GM18511 (cell line): ENCODE measurements around the gene PRKN.

Experiments
- ATAC-seq: cut with Tn5 transposase; IDR thresholded peaks from one replicate; pipeline ENCODE4 v1.9.1; 2021; ENCODE audit warnings: mild to moderate bottlenecking, moderate library complexity; ENCODE audit not compliant: unreplicated experiment

Gene PRKN

DNA sequence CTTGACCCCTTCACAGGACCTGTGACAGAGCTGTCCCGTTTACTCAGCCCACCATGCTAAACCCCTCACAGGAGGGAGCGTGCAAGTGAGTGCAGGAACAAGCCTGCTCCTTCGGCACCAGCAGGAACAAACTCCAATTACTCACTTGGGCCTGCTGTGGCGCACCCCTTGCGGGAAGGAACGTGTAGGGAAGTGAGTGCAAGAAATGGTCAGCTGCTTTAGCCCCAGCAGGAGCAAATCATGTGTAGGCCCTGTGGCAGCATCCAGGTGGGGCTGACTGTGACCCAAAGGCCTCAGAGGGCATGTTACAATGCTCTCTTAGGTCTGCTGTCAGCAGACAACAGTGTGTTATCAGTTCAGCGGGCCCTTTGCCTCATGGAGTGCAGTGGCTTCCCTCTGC is 574.4 kb downstream of the PRKN start:
- ATAC-seq = no peak

DNA sequence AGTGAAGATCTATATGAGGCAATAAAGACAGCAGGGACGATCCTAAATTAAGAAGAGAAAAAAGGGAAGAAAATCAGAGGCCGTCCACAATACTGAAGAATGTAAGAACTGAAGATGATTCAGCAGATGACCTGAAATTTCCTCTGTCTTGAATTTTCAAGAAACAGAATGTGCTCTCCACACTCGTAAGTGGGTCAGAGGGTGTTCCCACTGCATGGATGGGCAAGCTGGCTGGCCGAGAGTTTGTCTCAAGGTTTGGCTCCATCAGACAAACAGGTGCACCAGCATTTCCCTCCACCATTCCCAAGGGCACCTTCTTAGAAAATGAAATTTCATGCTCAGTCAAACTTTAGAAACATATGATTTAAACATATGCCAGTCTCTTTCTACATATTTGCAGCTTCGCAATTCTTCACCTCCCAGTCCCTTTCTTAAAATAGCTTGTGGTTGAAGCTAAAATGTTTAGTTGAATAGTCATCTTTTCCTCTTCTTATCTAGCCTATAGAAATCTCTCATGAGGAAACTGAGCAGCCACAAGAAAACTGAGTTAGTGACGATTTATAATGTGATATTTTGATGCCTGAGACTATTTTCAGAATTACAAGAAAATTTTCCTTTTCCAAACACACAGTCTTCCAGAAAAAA is 576.4 kb downstream of the PRKN start:
- ATAC-seq = no peak

DNA sequence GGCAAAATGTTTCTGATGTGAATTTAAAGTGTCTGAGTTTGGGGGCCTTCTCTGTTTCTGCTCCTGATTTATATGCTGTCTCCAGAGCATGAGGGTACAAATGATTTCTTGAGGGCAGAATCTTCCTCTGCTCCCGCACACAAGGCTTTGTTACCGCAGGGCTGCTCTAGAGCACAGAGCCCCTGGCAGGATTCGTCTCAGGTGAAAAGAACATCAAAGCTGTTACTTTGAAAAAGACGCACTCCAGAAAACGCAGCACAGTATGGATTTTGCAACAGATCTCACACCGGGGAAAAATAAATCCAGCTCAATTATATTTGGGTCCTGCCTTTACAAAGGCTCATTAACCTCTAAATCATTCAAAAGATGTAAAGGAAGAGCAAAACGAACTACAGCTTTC is 577.3 kb downstream of the PRKN start:
- no peak for ATAC-seq

DNA sequence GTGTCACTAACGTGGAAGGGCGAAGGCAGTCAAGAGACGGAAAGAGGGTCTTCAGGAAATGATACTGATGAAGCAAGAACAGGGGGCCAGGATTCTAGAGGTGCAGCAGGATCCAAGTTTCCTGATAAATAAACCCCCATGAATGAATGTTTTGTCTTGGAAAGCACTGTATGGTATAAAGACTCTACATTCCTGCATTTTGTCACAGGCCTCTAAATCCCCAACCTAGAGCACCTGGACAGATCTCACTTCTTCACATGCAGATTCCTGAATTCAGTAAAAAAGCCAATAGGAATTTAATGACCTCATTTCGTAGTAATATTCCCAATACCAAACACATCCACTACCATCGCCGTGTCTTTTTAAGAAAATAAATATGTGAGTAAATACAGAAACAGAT is 577.8 kb downstream of the PRKN start:
- ATAC-seq = no peak

DNA sequence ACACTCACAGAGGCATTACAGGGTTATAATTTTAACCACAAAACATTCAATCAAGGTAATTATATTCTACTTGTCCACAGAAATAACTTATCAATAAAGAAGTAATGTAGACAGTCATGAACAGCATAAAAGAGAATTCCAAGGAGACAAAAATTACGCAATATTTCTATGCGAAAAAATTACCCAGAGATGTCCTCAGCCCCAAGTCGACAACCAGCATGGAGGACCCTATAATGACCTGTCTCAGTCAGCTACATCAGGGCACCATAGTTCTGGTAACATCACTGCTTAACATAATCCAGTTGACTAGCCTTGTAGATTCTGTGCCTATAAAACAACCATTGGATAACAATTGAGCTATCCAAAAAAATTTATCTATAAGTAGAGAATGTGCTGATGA is 579.8 kb downstream of the PRKN start:
- no peak for ATAC-seq

DNA sequence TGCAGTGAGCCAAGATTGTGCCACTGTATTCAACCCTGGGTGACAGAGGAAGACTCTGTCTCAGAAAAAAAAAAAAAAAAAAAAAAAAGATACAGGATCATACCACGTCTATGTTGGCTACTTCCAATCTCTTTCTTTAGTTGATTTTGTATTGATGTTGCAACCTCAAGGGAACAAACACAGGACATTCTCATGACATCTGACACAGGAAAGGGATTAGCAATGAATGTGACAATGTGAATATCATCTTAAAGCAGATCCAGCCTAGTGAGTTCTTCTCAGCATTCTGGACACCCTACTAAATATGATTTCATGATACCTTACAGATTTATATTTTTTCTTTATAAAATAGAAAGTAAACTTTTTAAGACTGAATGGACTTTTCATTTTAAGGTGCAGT is 580.3 kb downstream of the PRKN start:
- ATAC-seq = no peak

DNA sequence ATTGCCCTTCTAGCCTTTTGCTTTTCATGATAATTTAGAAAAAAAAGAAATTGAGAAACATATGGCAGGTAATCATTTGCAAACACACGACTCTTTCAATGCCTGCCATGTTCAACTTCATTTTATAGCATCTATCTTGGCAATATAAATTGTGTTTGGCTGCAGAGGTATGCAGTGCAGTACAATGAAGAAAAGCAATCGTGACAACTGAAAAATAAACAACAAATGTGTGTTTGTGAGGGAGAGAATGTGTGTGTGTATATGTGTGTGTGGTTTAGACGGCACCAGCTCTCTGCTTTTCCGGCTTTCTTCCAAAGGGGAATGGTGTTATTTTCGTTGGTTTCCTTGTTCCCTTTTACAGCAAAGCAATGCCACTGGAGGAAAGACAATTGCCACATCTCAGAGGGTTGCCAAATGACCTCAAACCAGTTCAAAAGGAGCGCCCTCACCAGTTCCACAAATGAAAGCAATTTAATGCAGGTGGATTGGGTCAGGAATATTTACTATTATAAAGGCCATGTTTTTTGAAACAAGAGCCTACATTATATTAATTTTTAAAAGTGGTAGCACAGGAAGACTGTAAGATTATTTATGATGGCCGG is 587.2 kb downstream of the PRKN start:
- no peak for ATAC-seq

DNA sequence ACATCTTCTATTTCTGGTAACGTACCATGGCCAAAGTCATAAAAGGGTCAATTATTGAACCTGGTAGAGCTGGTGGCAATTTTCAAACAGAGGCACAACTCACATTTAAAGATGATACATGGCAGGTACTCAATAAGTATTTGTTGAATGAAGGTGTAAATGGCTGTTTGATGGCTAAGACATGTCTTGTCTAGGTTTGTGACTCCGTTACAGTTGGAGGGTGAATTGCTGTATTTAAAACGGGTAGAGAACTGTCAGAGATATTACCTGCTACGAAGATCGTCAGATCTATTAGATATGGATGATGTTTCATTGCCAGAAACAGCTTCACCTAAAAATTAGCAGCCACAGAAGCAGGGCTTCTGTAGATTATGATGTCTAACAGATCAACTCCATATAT is 601.9 kb downstream of the PRKN start:
- no peak for ATAC-seq

DNA sequence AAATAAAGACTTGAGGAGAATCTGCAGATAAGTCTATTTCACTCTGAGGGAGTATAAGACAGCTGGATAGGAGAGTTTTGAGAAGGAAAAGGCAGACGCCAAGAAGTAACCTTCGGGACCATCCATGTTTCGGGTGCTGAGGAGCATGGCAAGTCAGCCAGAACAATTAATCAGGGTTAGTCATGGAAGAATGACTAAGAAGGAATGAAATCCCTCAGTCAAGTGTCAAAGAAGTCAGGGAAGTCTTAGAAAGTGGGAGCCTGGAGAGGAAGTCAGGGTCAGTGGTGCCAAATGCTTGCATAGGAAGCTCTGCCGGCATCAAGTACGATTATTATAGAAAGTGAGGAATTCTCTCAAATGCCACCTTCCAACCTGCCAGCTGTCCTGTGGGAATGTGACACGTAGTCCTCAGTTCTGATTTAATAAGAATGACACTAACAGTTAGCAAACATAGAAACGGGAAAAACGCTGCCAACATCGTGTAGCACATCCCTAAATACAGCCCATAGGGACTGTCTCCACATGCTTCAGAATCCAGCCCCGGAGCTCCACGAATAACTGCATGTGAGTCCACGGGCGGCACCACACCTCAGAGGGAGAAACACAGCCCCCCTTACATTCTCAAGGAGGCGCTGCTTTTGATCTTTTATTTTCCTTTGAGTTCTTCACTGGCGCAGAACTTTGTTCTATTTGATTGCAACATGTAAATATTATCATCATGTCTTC is 602.7 kb downstream of the PRKN start:
- ATAC-seq = no peak

DNA sequence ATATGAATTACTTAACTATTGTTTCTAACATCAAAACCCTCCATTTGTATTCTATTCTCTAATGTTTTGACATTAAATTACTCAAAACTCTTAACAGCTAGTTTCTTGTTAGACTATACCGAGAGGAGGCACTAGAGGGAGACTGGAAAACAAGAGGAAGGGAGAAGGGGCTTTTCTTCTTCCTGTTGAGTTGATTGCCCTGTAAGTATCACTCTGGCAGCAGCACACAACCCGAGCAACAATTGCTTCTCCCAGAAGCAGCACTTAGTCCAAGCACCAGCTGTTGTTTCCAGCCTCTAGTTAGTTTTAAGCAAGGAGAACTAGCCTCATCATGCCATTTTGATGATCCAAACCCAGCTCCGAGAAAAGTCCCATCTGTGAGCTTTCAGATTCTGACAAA is 603.8 kb downstream of the PRKN start:
- no peak for ATAC-seq

DNA sequence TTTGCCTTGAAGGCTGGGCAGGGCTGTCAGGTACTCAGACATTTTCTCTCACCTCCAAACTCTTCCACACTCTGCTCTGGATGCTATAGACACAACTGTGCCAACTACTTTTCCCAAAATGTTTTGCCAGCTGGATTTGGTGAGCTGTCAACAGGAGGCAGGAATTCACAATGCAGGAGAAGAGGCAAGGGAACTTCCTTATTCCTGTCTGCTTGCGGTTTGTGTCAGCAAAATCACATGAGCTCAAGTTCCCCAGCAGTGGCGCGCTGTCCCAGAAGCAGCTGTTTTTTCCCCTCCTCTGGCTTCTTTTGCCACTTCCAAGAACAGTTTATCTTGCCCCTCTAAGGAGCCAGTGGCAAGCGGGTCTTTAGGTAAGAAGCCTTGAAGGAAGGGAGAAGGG is 608.2 kb downstream of the PRKN start:
- ATAC-seq = no peak

DNA sequence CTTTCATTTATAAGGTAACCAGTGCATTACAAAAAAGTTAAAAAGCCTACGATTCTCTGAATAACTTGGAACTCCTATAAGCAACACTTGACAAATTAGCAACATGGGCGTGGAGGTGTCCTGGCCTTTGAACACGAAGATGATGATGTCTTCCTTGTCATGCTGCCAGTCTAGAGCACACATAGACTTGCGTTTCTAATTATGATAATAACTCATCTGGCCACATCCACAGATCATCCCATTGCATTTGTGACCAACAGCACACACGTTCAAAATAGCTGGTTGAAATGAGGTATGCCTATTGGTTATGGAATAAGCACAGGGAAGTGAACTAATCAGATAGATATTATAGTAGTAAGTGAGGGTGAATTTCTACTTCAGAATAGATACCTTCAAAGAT is 608.9 kb downstream of the PRKN start:
- ATAC-seq = no peak

DNA sequence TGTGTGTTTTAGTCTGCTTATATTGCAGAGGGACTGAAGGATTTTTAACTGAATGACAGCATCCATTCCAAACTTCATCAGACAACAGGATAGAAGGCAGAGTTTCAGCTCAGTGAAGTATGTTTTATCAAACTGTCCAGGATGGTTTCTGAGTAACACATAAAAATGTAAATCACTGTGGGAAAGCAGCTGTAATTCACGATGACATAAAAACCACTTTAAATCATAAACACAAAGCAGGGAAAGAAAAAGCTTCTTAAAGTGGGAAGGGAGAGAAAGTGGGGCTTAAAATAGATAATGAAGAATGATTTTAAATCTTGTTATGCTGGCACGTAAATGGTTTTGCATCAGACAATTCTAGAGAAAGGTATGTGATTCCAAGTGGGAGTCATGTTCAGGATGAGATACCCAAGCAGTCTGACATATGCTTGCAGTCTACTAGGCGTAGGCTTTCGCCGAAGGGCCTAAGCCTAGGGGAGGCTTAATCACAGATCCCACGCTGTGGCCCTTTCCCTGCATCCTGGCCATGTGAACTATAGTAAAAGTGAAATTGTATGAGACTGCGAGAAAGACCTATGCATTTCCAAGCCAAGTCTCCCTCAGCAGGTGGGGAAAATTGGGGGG is 610.6 kb downstream of the PRKN start:
- no peak for ATAC-seq

DNA sequence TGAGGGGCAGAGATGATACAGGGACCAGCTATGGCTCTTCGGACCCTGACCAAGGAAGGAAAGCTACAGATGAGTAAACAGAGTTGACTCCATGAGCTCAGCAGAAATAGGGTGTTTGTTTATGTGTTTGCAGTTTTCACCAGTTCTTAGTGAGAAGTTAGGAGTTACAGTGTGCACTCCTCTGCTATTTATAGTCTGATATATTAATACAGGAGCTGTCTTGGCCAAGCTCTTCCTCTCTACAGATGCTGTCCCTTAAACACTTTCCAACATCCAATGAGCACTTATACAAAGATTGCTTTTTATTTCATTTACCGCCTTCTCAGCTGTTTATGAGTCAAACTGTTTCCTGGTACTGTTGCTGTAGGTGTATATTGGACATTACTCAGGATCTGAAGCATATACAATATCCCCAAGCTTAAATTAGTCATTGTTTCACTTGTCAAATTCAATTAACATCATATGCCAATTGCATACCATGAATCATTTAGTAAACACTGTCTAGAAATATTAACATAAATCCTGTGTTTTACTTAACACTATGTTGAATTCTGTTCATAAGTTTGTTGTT is 618.0 kb downstream of the PRKN start:
- no peak for ATAC-seq

DNA sequence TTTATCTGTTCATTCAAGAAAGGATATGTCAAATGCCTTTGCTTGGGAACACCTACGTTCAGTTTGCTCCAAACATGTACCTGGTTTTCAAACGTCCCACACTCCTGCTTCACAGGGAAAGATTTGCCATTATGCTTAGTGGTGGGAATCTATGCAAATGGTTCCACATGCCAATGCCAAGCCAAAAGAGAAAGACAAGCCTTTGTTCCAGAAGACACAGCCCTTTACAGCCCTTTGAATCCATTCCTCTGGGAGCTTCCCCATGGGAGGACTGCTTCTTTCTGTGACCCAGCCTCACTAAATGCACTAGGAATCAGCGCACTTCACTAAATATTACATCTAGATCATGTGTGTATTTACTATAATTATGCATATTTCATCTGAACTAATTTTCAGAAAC is 619.5 kb downstream of the PRKN start:
- ATAC-seq = no peak

DNA sequence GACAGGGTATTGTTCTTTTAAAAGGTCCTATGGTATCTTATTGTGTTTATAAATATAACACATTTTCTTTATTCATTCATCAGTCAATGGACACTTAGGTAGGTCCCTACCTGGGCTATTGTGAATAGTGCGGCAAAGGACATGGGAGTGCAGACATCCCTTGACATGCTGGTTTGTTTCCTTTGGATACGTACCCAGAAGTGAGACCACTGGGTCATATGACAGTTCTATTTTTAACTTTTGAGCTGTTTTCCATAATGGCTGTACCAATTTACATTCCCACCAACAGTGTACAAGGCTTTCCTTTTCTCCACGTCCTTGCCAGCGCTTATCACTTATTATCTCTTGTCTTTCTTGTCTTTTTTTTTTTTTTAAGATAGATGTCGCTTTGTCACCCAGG is 627.5 kb downstream of the PRKN start:
- no peak for ATAC-seq

DNA sequence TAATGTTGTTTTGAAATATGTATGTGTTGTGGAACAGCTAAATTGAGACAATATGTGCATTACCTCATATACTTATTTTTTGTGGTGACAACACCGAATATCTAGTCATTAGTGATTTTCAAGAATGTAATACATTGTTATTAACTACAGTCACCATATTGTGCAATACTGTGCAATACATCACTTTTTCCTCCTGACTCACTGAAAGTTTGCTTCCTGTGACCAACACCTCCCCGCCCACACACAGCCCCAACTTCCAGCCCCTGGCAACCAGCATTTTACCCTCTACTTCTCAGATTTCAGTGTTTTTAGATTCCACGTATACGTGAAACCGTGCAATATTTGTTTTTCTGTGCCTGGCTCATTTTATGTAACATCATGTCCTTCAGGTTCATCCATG is 627.9 kb downstream of the PRKN start:
- no peak for ATAC-seq

DNA sequence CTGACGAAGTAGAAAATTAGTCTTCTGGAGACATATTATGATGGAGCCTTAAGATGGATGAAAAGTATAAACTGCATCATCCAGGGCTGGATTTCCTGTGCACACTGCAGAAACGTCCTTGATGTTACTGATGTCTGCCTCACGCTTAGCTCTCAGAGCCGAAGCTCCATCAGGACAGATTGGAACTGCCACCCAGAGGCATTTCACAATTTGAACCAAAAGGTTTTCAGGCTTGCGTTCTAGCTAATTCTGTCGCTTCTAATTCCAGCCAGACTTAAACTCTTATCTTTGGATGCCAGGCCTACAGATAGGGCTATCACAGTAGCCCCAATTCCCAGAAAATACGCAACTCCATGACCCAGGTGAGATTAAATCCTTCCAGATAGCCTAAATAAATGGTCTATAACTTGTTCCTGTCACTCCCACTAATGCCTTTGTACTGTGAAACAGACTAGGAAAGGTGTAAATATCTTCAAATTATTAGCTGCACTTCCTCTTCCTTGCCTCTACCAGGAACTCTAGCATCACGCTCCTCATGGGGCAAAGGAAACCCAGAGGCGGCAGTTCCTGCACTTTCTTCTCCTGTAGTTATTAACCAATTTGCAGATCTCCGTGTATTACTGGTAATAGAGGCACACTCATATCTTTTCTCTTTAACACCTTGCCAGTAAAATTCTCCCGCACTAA is 634.6 kb downstream of the PRKN start:
- ATAC-seq = no peak

DNA sequence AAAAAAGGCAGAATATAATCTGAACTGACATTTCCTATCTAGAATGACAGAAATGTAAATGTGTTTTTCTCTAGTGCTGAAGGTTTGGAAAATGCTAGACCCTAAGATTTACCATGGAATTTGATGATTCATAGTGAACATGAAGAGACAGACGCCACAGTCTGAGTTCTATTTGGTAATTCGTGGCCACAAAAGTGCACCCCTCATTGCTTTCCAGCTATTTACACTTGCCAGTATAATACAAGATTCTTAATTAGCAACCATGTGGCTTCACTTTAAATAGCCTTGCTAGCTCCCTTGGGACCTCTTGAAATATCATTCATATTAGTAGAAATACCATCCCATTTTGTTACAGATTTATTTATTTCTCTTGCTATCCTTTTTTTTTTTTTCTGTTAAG is 636.8 kb downstream of the PRKN start:
- ATAC-seq = no peak

DNA sequence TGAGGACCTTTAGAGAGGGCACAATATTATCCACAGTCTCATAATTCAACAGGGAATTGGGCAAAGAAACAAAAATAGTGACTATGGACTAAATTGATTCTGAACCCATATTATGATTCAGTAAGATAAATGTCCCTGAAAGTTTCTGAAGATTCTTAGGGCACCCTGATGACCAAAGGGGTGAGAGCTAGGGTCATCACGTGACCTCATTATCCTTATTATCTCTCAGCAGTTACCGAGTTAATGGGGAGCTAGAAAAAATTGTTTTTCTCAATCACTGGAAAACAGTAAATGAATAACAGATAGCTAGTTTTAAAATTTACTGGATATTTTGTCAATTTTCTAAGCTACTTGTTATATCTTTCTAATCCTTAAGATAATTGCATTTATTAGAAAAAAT is 639.5 kb downstream of the PRKN start:
- ATAC-seq = no peak

DNA sequence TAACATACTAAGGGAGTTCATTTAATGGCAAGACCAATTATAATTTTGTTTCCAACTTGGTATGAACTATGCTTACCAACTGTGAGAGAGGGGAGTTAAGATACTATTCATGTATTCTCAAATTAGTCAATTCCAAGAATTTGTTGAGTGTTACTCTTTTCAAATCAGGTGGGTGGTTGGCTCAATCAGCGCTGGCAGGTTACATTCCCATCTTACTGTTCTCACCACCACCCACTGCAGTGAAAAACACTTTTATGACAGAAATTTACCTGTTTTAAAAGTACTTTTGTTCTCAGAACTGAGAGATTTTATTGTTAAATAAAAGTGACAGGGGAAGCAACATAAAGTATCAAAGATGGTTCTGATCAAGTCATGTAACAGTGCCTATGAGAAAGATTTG is 642.0 kb downstream of the PRKN start:
- no peak for ATAC-seq
